Measurements from ENCODE around the gene APOL3. TPM values are rescaled to one million over a fixed set of nuclear protein-coding genes. Genes with fewer than 3 reads are reported as not detected.

Gene APOL3
- polyA plus RNA-seq, 1 experiment, result 4.2 TPM

DNA sequence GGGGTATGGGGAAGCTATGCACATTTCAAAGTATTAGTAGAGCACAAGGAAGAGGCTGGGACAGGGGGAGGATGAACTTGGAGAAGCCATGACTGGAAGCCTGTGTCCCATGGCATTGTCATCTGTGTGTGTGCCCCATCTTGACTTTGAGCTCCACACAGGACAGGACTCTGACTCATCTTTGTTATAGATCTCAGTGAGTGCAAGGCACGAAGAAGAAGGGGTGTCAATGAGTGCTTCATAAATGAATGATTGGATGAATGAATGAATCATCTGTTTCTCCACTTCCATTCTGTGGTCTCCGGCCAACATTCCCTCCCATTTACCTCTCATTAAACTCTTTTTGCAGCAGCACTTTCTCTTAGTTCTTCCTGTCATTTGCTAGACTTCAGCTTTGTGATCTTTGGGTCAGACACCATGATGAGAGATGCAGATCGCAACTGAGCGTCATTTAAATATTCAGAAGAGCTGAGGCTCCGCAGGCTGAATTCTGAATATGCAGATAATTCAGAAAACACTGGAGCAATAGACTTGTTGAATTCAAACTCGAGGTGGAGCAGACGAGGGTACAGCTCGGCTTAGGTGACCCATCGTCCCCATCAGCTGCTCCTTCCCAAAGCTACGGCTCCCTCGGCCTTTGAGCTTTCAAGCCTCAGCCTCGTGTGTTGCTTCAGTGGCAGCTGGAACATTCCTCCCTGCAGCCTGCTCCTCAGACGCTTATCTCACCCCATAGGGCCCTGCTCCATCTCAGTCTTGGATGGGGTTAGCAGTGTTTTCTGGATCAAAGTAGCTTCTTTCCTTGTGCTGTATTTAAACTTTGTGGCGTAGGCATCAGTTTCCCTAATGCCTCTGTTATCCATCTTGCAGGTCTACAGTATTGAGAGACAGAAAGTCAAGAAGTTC is 30.8 kb downstream of the APOL3 start:
- TF ChIP-seq, protein P1, sequence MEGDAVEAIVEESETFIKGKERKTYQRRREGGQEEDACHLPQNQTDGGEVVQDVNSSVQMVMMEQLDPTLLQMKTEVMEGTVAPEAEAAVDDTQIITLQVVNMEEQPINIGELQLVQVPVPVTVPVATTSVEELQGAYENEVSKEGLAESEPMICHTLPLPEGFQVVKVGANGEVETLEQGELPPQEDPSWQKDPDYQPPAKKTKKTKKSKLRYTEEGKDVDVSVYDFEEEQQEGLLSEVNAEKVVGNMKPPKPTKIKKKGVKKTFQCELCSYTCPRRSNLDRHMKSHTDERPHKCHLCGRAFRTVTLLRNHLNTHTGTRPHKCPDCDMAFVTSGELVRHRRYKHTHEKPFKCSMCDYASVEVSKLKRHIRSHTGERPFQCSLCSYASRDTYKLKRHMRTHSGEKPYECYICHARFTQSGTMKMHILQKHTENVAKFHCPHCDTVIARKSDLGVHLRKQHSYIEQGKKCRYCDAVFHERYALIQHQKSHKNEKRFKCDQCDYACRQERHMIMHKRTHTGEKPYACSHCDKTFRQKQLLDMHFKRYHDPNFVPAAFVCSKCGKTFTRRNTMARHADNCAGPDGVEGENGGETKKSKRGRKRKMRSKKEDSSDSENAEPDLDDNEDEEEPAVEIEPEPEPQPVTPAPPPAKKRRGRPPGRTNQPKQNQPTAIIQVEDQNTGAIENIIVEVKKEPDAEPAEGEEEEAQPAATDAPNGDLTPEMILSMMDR (IDR thresholded peaks at IDR 0.05; ENCODE audit: low read depth, low read length), result no peak
- ChIA-PET POLR2A (interaction anchor here (0.6 kb wide), 1 partner anchor 63 kb away, joined by 3 read pairs; no protein-coding TSS in a partner anchor), CTCF (interaction anchor here (1.4 kb wide), 1 partner anchor 64 kb away, joined by 3 read pairs; no protein-coding TSS in a partner anchor)
- Histone ChIP-seq H3K27ac (ENCODE audit: low read depth, low read length) (no peak overlapping the region), H3K27me3 (ENCODE audit: control insufficient read depth, insufficient read depth, low read length) (peaks cover 43% of the 10 kb centered on the region), H3K4me3 (ENCODE audit: low read depth, low read length) (no peak overlapping the region), H3K9me3 (ENCODE audit: control insufficient read depth, insufficient read depth, low read length) (no peaks in the 10 kb centered on the region)
- no peak for DNase-seq (ENCODE audit: low read depth, low spot score)

DNA sequence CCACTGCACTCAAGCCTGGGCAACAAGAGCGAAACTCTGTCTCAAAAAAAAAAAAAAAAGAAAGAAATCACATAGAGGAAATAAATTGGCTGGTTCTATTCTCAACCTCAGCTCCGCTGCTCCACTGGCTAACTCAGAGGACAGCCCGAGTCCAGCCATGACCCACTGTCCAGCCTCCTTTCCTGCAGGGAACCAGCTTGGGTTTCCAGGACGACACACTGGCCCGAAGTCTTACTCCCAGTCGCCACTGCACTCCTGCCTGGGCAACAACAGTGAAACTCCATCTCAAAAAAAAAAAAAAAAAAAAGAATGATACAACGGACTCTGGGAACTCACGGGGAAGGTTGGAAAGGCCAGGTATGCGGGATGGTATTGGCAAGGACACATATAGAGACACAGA is 31.5 kb downstream of the APOL3 start:
- ChIA-PET POLR2A (no interaction called here), CTCF (interaction anchor here (1.2 kb wide), 1 partner anchor 62 kb away, joined by 3 read pairs; no protein-coding TSS in a partner anchor)
- Histone ChIP-seq H3K27me3 (ENCODE audit: control insufficient read depth, insufficient read depth, low read length) (peaks cover 40% of the 10 kb centered on the region), H3K4me3 (ENCODE audit: low read depth, low read length) (no peak overlapping the region), H3K9me3 (ENCODE audit: control insufficient read depth, insufficient read depth, low read length) (no peaks in the 10 kb centered on the region), H3K27ac (ENCODE audit: low read depth, low read length) (no peak overlapping the region)
- TF ChIP-seq, protein P1 (IDR thresholded peaks at IDR 0.05; ENCODE audit: low read depth, low read length), result no peak
- no peak for DNase-seq (ENCODE audit: low read depth, low spot score)

DNA sequence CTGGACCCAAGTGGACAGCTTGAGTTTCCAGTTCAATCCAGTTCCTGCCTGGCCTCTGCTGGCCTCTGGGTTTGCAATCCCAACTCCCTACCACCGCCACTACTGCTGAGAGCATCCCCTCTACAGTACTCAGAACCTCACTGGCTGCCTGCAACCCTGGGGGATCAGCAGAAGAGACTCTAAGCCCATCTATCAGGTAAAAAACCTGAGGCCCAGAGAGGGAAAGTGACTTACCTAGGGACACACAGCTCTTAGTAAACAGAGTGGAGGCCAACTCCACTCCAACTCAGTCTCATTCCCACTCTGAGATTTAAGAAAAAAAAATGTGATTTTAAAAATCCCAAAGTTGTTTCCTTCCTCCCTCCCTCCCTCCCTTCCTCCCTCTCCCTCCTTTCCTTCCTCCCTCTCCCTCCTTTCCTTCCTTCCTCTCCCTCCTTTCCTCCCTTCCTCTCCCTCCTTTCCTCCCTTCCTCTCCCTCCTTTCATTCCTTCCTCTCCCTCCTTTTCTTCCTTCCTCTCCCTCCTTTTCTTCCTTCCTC is 34.5 kb downstream of the APOL3 start:
- H3K27me3 ChIP-seq (ENCODE audit: control insufficient read depth, insufficient read depth, low read length), result peaks cover 22% of the 10 kb centered on the region
- no peak overlapping the region for H3K27ac ChIP-seq (ENCODE audit: low read depth, low read length)
- POLR2A ChIA-PET, result no interaction called here
- TF ChIP-seq, protein P1 (IDR thresholded peaks at IDR 0.05; ENCODE audit: low read depth, low read length), result no peak
- no peaks in the 10 kb centered on the region for H3K9me3 ChIP-seq (ENCODE audit: control insufficient read depth, insufficient read depth, low read length)
- no peak for DNase-seq (ENCODE audit: low read depth, low spot score)
- CTCF ChIA-PET, result interaction anchor here (2.5 kb wide), 1 partner anchor 61 kb away, joined by 36 read pairs; no protein-coding TSS in a partner anchor
- no peak overlapping the region for H3K4me3 ChIP-seq (ENCODE audit: low read depth, low read length)

DNA sequence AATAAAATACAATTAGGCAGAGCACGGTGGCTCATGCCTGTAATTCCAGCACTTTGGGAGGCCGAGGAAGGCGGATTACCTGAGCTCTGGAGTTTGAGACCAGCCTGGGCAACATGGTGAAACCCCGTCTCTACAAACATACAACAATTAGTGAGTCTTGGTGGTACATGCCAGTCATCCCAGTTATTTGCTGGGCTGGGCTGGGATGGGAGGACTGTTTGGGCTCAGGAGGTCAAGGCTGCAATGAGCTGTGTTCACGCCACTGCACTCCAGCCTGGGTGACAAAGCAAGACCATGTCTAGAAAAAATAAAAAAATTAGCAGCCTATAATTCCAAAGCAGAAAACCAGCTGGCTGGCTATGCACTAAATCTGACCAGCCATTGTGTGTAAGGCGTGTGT is 35.1 kb downstream of the APOL3 start:
- H3K27me3 ChIP-seq (ENCODE audit: control insufficient read depth, insufficient read depth, low read length), result peaks cover 17% of the 10 kb centered on the region
- TF ChIP-seq, protein P1 (IDR thresholded peaks at IDR 0.05; ENCODE audit: low read depth, low read length), result no peak
- no peaks in the 10 kb centered on the region for H3K9me3 ChIP-seq (ENCODE audit: control insufficient read depth, insufficient read depth, low read length)
- CTCF ChIA-PET, result interaction anchor here (1.4 to 2.5 kb wide), 4 partner anchors 13 to 498 kb away, joined by 4 to 36 read pairs (median 12); no protein-coding TSS in a partner anchor
- DNase-seq (ENCODE audit: low read depth, low spot score), result no peak
- H3K27ac ChIP-seq (ENCODE audit: low read depth, low read length), result no peak overlapping the region
- H3K4me3 ChIP-seq (ENCODE audit: low read depth, low read length), result no peak overlapping the region
- POLR2A ChIA-PET, result no interaction called here

DNA sequence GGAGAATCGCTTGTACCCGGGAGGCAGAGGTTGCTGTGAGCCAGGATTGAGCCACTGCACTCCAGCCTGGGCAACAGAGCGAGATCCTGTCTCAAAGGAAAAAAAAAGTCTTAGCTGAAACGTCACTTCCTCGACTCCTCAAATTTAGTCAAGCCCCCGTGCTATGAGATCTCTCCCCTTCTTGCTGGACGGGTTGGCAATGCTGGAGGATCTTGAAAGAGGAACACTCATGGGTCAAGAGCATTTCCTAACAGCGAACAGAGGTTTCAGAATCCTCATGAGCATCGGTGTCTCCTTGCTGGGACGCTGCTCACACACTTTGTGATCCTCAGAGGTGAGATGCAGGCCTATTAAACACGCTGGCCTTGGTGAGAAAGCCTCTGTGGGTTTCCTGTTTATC is 35.9 kb downstream of the APOL3 start:
- Histone ChIP-seq H3K27ac (ENCODE audit: low read depth, low read length) (no peak overlapping the region), H3K9me3 (ENCODE audit: control insufficient read depth, insufficient read depth, low read length) (no peaks in the 10 kb centered on the region), H3K27me3 (ENCODE audit: control insufficient read depth, insufficient read depth, low read length) (peaks cover 11% of the 10 kb centered on the region), H3K4me3 (ENCODE audit: low read depth, low read length) (no peak overlapping the region)
- ChIA-PET CTCF (interaction anchor here (0.5 to 2.5 kb wide), 32 partner anchors 8 to 773 kb away, joined by 3 to 36 read pairs (median 4); no protein-coding TSS in a partner anchor), POLR2A (no interaction called here)
- no peak for DNase-seq (ENCODE audit: low read depth, low spot score)
- TF ChIP-seq, protein P1 (IDR thresholded peaks at IDR 0.05; ENCODE audit: low read depth, low read length), result no peak
